ENCODE results near the gene C8G. TPM values are rescaled to one million over a fixed set of nuclear protein-coding genes. Genes with fewer than 3 reads are reported as not detected.

Gene C8G
- total RNA-seq, 1 donor from 2014 or later, result 1.6 TPM

- Mint-ChIP-seq H3K36me3 (ENCODE audit: low read depth, unreplicated experiment) (no peaks in the 10 kb centered on the region), H3K9me3 (ENCODE audit: unreplicated experiment) (peaks cover 3% of the 10 kb centered on the region), H3K4me3 (ENCODE audit: unreplicated experiment) (no peak overlapping the region), H3K27me3 (ENCODE audit: low read depth, unreplicated experiment) (peaks cover 14% of the 10 kb centered on the region), H3K4me1 (ENCODE audit: low read depth, unreplicated experiment) (peaks cover 5% of the 10 kb centered on the region), H3K27ac (ENCODE audit: unreplicated experiment) (no peak overlapping the region)
- H3K36me3 ChIP-seq (ENCODE audit: insufficient read depth, low read length), result no peaks in the 10 kb centered on the region
- TF ChIP-seq EZH2 (IDR thresholded peaks at IDR 0.05; ENCODE audit: insufficient read depth, low read length) (no peak), CTCF (IDR thresholded peaks at IDR 0.05; ENCODE audit: insufficient read depth, low read depth, low read length) (no peak)
- no peak overlapping the region for H3K27ac ChIP-seq (ENCODE audit: low read depth, low read length)
- DNase-seq (ENCODE audit: low read depth), result no peak
- no peaks in the 10 kb centered on the region for H3K9me3 ChIP-seq (ENCODE audit: insufficient read depth, low read depth, low read length)
- no peak overlapping the region for H3K4me2 ChIP-seq (ENCODE audit: low read length)
- no peak overlapping the region for H2AFZ ChIP-seq (ENCODE audit: low read depth, low read length)
- H3K4me1 ChIP-seq (ENCODE audit: insufficient read depth, low read length), result no peaks in the 10 kb centered on the region
- no peak for FAIRE-seq
- H3K79me2 ChIP-seq (ENCODE audit: insufficient read depth, low read length), result no peaks in the 10 kb centered on the region
- H4K20me1 ChIP-seq (ENCODE audit: insufficient read depth, low read length), result no peaks in the 10 kb centered on the region
- no peak overlapping the region for H3K4me3 ChIP-seq (ENCODE audit: insufficient read depth, low read depth, low read length)
- H3K27me3 ChIP-seq (ENCODE audit: insufficient read depth, low read length), result no peaks in the 10 kb centered on the region
- H3K9ac ChIP-seq (ENCODE audit: low read length), result no peak overlapping the region
Measured at GRCh38 chr9:136958898-136959850, 14.1 kb downstream of the C8G start.

DNA sequence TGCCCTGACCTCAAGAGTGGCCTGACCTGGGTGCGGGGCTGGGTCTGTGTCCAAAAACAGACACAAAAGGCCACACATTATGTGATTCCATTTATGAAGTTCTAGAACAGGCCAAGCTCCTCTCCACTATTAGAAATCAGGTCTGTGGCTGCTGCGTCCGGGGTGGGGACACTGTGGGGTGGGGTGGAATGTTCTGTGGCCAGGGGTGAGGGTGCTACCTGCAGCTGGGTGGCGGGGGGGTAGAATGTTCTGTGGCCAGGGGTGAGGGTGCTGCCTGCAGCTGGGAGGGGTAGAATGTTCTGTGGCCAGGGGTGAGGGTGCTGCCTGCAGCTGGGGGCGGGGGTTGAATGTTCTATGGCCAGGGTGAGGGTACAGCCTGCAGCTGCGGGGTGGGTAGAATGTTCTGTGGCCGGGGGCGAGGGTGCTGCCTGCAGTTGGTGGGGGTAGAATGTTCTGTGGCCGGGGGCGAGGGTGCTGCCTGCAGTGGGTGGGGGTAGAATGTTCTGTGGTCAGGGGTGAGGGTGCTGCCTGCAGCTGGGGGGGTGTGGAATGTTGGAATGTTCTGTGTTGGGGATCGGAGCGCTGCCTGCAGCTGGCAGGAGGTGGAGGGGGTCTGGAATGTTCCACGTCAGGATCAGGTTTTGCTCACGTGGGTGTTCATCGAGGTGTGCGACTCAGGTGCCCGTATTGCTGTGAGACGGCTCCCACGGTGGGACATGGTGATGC, 15.3 kb downstream of the C8G start:
- H3K9me3 Mint-ChIP-seq (ENCODE audit: unreplicated experiment), result peaks cover 3% of the 10 kb centered on the region
- H3K4me3 Mint-ChIP-seq (ENCODE audit: unreplicated experiment), result no peak overlapping the region
- Histone ChIP-seq H3K79me2 (ENCODE audit: insufficient read depth, low read length) (no peaks in the 10 kb centered on the region), H4K20me1 (ENCODE audit: insufficient read depth, low read length) (no peaks in the 10 kb centered on the region), H3K4me1 (ENCODE audit: insufficient read depth, low read length) (no peaks in the 10 kb centered on the region), H3K4me2 (ENCODE audit: low read length) (no peak overlapping the region), H3K4me3 (ENCODE audit: insufficient read depth, low read depth, low read length) (no peak overlapping the region), H3K27me3 (ENCODE audit: insufficient read depth, low read length) (no peaks in the 10 kb centered on the region), H3K9me3 (ENCODE audit: insufficient read depth, low read depth, low read length) (no peaks in the 10 kb centered on the region), H3K27ac (ENCODE audit: low read depth, low read length) (no peak overlapping the region), H2AFZ (ENCODE audit: low read depth, low read length) (no peak overlapping the region), H3K9ac (ENCODE audit: low read length) (no peak overlapping the region), H3K36me3 (ENCODE audit: insufficient read depth, low read length) (no peaks in the 10 kb centered on the region)
- FAIRE-seq (no peak), DNase-seq (ENCODE audit: low read depth) (no peak)
- TF ChIP-seq CTCF (IDR thresholded peaks at IDR 0.05; ENCODE audit: insufficient read depth, low read depth, low read length) (no peak), EZH2 (IDR thresholded peaks at IDR 0.05; ENCODE audit: insufficient read depth, low read length) (no peak)
- H3K4me1 Mint-ChIP-seq (ENCODE audit: low read depth, unreplicated experiment), result peaks cover 5% of the 10 kb centered on the region
- no peaks in the 10 kb centered on the region for H3K36me3 Mint-ChIP-seq (ENCODE audit: low read depth, unreplicated experiment)
- peaks cover 12% of the 10 kb centered on the region for H3K27me3 Mint-ChIP-seq (ENCODE audit: low read depth, unreplicated experiment)
- no peak overlapping the region for H3K27ac Mint-ChIP-seq (ENCODE audit: unreplicated experiment)
